Right atrium auricular region (tissue), 2 donors: Measurements from ENCODE around the gene LAMC1. TPM values are rescaled to one million over a fixed set of nuclear protein-coding genes. Genes with fewer than 3 reads are reported as not detected.

Experiments
- DNase-seq: peaks from one replicate; pipeline ENCODE4 v3.0.0-alpha.2; 2019; ENCODE audit warnings: low spot score
- H3K27ac ChIP-seq, 2 donors: fragments of 200-600 bp; sonication (generic); 1 replicate in 1 of 2; 2 replicates in 1 of 2; pipeline ENCODE4 v1.5.1; 2016 to 2019
- H3K27me3 ChIP-seq, 2 donors: fragments of 200-600 bp; sonication (generic); one replicate each; pipeline versions ENCODE4 v1.5.1 to v1.6.0; 2017 to 2019
- H3K36me3 ChIP-seq: fragments of 200-600 bp; sonication (generic); one replicate; pipeline ENCODE4 v1.5.1; 2016
- H3K4me1 ChIP-seq, 2 donors: fragments of 200-600 bp; sonication (generic); one replicate each; pipeline versions ENCODE4 v1.5.1 to v1.6.0; 2017 to 2019
- H3K4me3 ChIP-seq, 2 donors: fragments of 200-600 bp; sonication (generic); 1 replicate in 1 of 2; 2 replicates in 1 of 2; pipeline ENCODE4 v1.5.1; 2017 to 2019; ENCODE audit warnings: mild to moderate bottlenecking in 1 of 2, moderate library complexity in 1 of 2
- H3K9me3 ChIP-seq, 2 donors: fragments of 200-600 bp; sonication (generic); one replicate each; pipeline ENCODE4 v1.5.1; 2019
- CTCF ChIP-seq, 2 donors: fragments of 200-600 bp; sonication (generic); IDR thresholded peaks; one replicate each; pipeline ENCODE4 v1.5.1; 2019; ENCODE audit warnings: antibody characterized with exemption in 2 of 2
- total RNA-seq, 2 donors: library from RNA; depleted of rRNA; stranded (reverse); fragments of >200 nt; gene quantifications; one replicate each; pipeline ENCODE4 v1.1.0, GENCODE V29; 2016

The LAMC1 gene
- total RNA-seq, 2 donors from 2014 or later, result 154 to 159 TPM

GRCh38 chr1:183032122-183032921 lies 9.1 kb downstream of the LAMC1 start:
- H3K9me3 ChIP-seq, result no peaks in the 10 kb centered on the region
- peaks cover 0 to 39% of the 10 kb centered on the region in 2 donors for H3K4me1 ChIP-seq
- TF ChIP-seq CTCF (IDR thresholded peaks at IDR 0.05), result no peak
- H3K4me3 ChIP-seq, result no peak overlapping the region
- H3K36me3 ChIP-seq, result no peaks in the 10 kb centered on the region
- H3K27ac ChIP-seq, result peak overlapping the region in 1 of 2 donors; percentile 22
- H3K27me3 ChIP-seq, result no peaks in the 10 kb centered on the region
- no peak for DNase-seq

DNA sequence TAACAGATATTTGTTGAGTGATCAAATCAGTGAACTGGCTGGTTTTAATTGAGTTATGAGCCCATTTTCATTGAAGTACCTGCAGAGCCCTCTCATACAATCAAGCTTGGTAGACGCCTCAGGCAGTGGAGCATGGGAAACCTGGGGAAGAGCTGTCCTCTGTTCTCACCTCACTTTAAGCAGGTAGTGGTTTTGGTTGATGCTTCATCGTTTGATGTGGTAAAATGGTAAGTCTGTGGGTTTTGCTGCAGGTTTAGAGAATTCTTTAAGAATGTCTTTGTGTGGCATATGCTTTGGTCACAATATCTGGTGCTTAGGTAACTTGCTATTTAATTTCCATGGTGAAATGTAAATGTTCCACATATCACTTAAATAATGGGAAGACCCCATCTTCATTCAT lies 10.0 kb downstream of the LAMC1 start:
- DNase-seq, result no peak
- no peaks in the 10 kb centered on the region for H3K27me3 ChIP-seq
- H3K9me3 ChIP-seq, result no peaks in the 10 kb centered on the region
- no peak overlapping the region for H3K27ac ChIP-seq
- no peaks in the 10 kb centered on the region for H3K36me3 ChIP-seq
- H3K4me3 ChIP-seq, result no peak overlapping the region
- H3K4me1 ChIP-seq, result peaks cover 0 to 34% of the 10 kb centered on the region in 2 donors
- TF ChIP-seq CTCF (IDR thresholded peaks at IDR 0.05), result no peak

- Histone ChIP-seq H3K27ac (no peak overlapping the region), H3K27me3 (no peaks in the 10 kb centered on the region), H3K9me3 (no peaks in the 10 kb centered on the region), H3K4me3 (no peak overlapping the region), H3K4me1 (peaks cover 0 to 38% of the 10 kb centered on the region in 2 donors), H3K36me3 (no peaks in the 10 kb centered on the region)
- no peak for TF ChIP-seq CTCF (IDR thresholded peaks at IDR 0.05)
- DNase-seq, result no peak
Observed at GRCh38 chr1:183034682-183035081, 11.5 kb downstream of the LAMC1 start.

DNA sequence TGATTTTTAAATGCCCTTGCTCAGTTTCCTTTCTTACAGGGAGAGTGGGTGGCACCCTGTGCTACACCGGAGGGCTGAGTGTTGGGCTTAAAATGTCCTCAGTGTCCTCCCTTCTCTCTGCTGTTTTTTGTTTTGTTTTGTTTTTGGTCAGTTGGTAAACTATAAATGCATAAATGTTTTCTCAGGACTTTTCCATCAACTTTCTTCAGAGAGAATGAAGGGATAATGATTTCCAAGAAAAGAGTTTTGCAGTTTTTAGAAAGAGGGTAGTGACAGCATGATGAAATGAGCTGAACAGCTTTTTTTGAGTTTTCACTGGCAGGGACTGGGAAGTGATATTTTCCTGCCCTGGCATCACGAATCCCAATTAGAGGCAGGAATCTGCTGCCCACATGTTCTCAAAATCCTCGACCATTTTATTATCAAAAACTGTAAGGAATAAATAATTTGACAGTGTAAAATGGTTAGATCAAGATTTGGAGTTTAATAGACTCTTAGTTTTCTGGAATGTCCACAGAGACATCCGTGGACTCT lies 15.2 kb downstream of the LAMC1 start:
- H3K9me3 ChIP-seq, result no peaks in the 10 kb centered on the region
- H3K36me3 ChIP-seq, result no peaks in the 10 kb centered on the region
- H3K4me1 ChIP-seq, result peaks cover 0 to 51% of the 10 kb centered on the region in 2 donors
- H3K27ac ChIP-seq, result no peak overlapping the region
- H3K4me3 ChIP-seq, result no peak overlapping the region
- H3K27me3 ChIP-seq, result no peaks in the 10 kb centered on the region
- TF ChIP-seq CTCF (IDR thresholded peaks at IDR 0.05), result no peak
- no peak for DNase-seq

DNA sequence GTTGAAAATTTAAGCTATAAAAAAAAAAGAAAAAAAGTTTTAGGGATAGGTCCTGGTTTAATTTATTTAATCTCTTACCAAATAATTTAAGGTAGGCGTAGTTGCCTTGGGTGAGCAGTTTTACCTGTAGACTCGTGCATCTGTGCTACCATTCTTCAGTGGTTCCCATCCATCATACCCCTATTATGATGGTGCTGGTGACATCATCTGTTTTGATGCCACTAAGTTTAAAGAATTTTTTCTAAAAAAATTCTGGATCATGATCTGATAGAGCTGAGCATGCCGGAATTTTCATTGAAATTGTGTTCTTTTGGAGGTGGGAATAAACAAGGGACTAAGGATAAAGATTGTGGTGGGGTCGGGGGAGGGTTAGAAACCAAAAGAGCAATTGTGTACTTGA lies 15.7 kb downstream of the LAMC1 start:
- Histone ChIP-seq H3K36me3 (no peaks in the 10 kb centered on the region), H3K27me3 (no peaks in the 10 kb centered on the region), H3K4me1 (peaks cover 0 to 57% of the 10 kb centered on the region in 2 donors), H3K4me3 (no peak overlapping the region), H3K27ac (peak overlapping the region in 1 of 2 donors; percentile 29), H3K9me3 (no peaks in the 10 kb centered on the region)
- no peak for TF ChIP-seq CTCF (IDR thresholded peaks at IDR 0.05)
- DNase-seq, result no peak
